ENCODE results near the gene HENMT1.

The HENMT1 gene

DNA sequence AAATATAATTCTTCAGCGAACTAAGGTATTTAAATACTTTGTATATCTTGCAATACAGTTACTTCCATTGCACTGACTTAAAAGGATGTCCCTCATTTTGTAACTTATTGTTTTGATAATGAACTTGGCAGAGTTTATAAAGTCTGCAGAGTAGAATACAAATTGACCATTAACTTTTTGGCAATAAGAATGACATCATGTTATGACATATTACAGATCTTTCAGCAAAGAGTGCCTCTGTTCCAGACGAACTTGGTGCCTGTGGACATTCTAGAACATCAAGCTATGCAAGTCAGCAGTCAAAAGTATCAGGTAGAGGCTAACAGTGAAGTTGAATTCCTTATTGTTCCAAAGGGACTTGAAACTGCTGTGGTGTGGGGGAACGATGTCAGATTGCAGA is 32.9 kb downstream of the HENMT1 start:
- DNase-seq (ENCODE audit: low read depth), result no peak

DNA sequence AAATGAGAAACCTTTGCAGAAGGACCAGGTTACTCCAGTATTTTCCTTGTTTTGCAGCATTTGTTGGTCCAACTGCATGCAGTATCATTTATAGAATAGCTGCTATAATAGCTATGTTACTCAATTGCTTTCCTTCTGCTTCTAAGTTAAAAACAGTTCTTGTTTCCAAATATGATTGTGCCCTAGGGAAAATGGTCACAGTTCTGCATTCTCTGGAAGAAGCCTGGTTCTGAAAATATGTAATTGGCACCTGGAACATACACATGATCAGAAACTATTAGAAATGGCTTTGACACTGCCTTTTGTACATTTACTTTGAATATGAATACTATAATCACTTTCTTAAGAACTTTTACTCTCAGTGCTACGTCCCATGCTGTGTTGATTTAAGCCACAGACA is 33.6 kb downstream of the HENMT1 start:
- no peak for DNase-seq (ENCODE audit: low read depth)

DNA sequence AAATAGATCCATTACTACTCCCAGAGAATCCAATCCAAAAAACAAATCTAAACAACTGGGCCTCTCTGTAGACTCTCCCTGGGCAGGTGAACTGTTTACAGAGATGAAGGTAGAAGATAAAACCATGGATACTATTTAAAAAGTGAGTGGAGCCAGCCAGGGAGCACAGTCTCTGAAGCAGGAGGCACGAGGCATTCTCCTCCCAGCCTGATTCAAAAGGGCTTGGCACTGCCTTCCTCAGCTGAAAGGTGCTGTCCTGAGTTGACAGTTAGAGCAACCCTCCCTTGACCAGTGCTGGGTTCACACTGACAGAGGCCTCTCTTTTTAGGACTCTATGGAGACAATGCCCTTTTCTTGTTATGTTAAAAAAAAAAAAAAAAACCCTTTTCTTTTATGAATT is 36.8 kb downstream of the HENMT1 start:
- DNase-seq (ENCODE audit: low read depth), result no peak

DNA sequence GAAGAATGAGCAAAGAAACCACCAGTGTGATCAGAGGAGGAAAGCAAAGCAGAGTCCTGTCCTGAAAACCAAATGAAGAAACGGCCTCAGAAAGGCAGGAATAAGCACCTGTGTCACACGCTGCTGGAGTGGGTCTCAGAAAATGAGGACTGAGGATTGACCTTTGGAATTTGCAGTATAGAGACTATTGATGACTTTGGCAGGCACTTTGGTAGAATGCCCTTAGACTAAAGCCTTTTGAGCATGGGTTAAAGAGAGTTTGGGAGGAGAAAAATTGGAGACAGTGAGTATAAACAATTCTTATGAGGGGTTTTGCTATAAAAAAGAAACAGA is 43.2 kb downstream of the HENMT1 start:
- DNase-seq (ENCODE audit: low read depth), result no peak

DNA sequence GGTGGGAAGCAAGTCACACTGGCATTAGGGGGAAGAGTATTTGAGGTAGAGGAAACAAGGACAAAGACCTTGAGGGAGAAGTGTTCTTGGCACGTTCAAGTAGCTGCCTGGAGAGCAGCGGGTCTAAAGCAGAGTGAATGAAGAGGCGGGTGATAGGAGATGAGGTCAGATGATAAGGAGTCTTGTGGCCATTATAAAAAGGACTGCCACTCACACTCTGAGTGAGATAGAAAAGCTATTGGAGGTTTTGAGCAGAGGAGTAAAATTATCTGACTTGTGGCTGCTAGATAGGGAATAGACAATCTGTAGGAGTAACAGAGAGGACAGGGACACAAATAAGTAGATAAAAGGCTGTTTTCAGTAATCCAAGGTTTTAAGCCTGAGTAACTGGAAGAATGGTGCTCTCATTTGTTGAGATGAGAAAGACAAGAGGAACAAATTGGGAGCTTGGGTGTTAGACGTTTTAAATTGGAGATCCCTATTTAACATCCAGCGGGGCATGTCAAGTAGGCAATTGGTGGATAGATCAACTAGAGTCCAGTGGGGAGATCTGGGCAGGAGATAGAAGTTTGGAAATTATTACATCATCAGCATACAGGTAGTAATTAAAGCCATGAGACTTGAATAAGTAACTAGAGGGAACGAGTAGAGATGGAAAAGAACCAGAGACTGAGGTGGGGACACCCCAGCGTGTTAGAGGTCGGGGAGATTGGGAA is 43.7 kb downstream of the HENMT1 start:
- DNase-seq (ENCODE audit: low read depth), result no peak

DNA sequence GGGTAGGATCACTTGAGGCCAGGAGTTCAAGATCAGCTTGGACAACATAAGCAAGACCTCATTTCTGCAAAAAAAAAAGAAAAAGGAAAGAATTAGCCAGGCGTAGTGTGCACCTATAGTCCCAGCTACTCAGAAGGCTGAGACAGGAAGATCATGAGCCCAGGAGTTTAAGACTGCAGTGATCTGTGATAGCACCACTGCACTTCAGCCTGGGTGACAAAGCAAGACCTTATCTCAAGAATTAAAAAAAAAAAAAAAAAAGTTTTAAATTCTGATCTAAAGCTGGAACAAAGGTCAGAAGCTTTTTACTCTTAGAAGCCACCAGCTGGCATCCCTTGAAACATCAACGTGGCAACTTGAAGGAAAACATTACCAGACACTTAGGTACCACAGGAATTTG is 45.3 kb downstream of the HENMT1 start:
- no peak for DNase-seq (ENCODE audit: low read depth)

DNA sequence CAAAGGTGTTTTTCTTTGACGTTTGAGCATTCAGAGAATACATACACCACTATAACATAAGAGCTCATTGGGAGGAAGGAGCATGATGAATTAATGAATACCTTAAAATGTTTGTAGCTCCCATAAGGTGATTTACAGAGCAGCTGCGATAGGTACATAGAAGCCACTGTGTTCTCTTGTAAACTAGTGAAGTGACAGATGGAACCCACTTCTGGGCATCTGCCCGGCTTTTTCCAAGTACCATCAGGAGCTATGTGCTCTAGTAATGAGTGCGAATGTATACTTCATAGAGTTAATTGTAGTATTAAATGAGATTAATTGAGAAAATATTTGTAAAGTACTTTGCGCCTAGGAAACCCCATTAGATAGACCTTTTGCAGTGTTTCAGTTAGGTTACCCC is 48.4 kb downstream of the HENMT1 start:
- DNase-seq (ENCODE audit: low read depth), result no peak

DNA sequence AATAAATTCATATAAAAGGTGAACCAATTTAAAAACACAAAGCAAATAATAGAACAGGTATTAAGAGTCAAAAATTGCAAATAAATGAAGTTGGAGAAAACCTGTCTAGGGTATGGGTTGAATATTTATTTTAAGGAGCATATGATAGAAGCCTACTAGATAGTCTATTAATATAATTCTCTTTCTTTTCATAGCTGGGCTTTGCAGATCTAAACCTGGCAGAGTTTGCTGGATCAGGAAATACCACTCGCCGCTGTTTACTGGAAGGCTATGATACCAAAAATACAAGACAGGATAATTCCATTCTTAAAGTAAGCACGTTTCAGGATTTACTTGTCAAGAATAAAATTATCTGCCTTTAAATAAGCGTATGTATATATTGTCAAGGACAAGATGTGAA is 48.9 kb downstream of the HENMT1 start:
- DNase-seq (ENCODE audit: low read depth), result no peak

DNA sequence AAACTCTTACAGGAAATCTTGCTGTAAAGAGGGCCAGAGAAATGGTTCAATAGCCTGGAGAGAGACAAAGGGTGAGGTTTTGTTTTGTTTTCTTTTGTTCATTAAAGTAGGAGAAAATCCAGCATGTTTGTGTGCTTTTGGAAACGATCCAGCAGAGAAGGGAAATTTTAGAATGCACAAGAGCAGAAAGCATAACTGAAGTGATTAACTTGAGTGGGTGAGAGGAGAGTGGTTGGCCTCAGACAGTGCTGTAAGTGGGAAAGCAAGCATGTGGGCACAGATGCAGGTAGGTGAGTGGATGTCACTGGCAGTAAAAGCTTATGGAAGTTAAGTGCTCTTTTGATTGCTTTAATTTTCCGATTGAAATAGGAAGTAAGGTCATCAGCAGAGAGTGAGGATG is 50.8 kb downstream of the HENMT1 start:
- no peak for DNase-seq (ENCODE audit: low read depth)

DNA sequence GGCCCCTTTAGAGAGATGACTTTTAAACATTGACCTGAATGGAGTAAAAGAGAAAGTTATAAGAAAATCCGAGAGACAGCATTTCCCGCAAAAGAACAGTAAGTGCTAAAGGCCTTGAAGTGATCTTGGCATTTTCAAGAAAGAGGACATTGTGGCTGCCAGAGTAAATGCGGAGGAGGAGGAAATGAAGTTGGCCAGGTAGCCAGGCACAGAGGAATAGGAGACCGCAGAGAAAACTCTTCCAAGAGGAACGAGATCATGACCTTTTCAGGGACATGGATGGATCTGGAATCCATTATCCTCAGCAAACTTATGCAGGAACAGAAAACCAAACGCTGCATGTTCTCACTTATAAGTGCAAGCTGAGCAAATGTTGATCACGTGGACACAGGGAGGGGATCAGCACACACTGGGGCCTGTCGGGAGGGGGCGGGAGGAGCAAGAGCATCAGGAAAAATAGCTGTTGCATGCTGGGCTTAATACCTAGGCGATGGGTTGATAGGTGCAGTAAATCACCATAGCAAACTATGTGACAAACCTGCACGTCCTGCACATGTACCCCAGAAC is 51.3 kb downstream of the HENMT1 start:
- DNase-seq (ENCODE audit: low read depth), result no peak

DNA sequence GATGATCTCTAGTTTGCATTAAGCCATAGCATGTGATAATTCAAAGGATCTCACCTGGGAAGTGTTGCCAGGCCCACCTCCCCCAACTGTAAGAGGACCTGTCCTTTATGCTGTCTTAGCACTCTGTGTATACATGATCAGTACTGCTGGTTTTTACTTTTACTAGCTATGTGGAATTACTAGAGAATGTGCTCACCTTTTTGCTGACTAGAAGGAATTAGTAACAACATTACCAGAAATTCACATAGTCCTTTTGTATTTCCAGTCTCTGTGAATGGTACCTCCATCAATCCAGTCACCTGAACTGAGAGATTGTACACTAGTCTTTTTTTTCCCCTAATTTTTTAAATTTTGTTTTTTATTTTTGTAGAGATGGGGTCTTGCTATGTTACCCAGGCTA is 54.4 kb downstream of the HENMT1 start:
- no peak for DNase-seq (ENCODE audit: low read depth)

DNA sequence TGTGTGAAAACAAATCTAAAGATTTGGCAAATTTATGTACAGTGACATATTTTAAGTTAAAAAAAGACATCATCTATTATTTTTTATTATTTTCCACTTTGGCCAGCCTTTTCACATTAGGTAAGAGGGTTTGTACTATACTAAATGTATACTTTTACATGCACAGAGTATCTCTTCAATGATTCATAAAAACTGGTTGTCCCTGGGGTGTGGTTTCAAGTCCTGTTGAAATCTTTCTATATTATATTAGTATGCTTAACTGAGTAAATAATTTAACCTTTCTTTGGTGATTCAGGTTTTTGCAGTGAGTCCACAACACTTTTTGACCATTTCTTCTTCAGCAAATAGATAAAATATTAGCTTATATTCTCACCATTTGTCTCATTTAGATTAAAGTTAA is 55.3 kb downstream of the HENMT1 start:
- no peak for DNase-seq (ENCODE audit: low read depth)

DNA sequence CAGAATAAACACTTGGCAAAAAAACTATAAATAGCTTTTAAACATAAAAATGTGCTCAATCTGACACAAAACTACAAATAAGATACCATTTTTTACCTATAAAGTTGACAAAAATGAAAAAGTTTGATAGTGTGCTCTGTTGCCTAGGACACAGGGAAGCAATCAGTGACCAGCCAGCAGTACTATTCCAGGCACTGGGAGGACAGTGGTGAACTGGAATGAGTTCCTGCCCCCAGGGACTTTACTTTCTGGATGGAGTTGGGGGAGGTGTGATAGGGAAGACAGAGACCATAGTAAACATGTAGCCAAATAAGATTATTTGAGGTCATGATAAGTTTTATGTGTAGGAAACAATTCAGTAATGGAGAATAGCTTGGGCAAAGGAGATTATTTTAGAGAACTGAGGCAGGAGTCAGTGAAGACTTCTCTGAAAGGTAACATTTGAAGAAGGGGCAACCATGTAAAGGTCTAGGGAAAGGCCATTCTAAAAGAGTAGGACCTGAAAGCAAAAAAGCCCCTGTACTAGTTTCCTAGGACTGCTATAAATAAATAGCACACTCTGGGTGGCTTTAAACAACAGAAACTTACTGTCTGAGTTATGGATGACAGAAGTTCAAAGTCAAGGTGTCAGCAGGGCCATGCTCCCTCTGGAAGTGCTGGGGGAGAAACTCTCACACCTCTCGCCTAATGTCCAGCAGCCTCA is 59.0 kb downstream of the HENMT1 start:
- DNase-seq (ENCODE audit: low read depth), result no peak

DNA sequence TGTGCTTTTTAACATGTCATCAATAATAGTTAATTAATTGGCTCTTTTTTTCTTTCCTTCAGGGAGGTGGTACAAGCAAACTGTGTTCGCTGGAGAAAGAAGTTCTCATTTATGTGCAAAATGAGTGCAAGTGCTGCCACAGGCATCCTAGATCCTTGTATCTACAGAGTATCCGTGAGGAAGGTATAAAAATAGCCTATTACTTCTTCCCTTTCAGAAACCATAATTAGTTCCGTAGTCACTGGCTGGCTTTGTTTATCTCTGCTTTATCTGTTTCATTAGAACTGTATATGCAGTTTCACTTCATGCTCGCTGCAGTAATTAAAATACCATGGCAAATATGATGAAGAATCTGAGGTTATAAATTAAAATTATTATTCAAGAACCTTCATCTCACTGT is 60.4 kb downstream of the HENMT1 start:
- no peak for DNase-seq (ENCODE audit: low read depth)

DNA sequence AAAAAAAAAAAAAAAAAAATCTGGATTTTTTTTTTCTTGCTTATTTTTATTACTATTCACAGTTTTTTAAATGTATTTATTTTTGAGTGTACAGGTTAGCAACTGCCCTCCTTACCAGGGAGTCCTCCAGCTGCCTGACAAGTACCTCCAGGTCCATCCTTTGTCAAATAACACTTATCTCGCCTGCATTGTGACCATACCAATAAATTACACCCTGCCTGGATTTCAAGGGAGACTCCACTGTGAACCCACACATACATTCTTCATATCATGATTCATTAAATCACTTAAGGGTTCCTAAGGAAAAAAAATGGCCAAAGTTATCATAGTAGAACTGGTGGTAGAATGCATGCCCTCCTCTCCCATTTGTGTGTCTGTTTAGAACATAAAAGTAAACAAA is 62.6 kb downstream of the HENMT1 start:
- DNase-seq (ENCODE audit: low read depth), result no peak
